ENCODE data around the gene FBXL17. TPM values are rescaled to one million over a fixed set of nuclear protein-coding genes. Genes with fewer than 3 reads are reported as not detected.
A peak's percentile ranks its signal among the peaks of the same experiment; 100 is the strongest.

Gene FBXL17
- total RNA-seq, 1 donor from 2014 or later, result 34.1 TPM

DNA sequence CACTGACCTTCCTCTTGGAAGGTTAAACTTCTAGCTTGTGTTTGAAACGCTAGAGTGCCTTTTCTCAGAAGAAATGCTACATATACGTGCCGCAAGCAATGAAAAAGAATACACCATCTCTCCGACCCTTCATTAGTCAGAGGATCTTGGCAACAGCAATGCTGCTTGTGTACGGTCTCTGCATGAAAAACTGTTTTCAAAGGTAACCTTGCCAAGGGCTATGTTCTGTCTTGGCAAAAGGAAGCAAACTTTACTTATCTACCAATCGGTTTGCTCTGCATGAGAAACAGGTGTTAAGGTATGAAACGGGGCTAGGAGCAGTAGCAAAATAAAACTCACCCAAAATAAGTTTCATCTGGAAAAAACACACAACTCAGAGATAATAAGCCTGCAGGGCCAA, 297.8 kb downstream of the FBXL17 start:
- DNase-seq, result peak; percentile 22

GRCh38 chr5:108083232-108083631, 298.7 kb downstream of the FBXL17 start:
- no peak for DNase-seq

DNA sequence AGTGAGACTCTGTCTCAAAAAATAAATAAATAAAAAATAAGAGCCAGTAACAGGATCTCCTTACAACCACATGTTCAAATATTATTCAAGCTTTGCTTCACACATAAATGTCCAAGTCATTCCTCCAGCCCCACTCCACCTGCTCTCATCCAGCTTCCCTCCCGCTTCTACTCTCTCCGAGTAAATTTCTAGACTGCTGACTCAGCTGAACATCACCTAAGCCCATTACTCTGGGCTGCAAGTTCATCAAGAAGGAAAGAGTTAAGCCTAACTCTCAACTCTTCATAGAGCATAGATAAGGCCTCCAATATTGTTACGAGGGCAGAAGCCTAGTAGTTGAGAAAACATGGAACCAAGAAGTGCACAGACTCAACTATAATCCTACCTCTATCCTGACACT, 300.2 kb downstream of the FBXL17 start:
- no peak for DNase-seq

- DNase-seq, result no peak
Observed at GRCh38 chr5:108079753-108080152, 302.1 kb downstream of the FBXL17 start.

GRCh38 chr5:108078882-108079281, 303.0 kb downstream of the FBXL17 start:
- DNase-seq, result no peak

GRCh38 chr5:108078345-108078744, 303.6 kb downstream of the FBXL17 start:
- DNase-seq, result no peak

- no peak for DNase-seq
Observed at GRCh38 chr5:108074626-108075025, 307.3 kb downstream of the FBXL17 start.

DNA sequence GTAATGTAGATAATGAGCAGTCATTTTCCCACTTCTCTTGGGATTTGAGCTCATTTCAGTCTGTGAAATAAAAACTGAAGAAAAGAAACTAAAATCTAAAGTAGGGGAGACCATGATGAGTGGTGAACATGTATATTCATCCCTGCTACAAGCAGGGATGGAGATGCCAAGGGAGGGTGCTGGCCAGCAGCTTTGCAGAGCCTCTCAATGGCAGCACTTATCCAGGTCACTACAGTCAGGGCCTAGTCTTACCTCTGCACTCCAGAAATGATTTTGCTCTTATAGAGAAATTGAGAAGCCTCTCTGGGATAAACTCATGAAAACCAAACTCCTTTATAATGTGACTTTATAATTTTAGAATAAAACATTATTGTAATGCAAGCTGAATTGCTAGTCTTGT, 317.6 kb downstream of the FBXL17 start:
- no peak for DNase-seq

- no peak for DNase-seq
Observed at GRCh38 chr5:108061941-108062340, 320.0 kb downstream of the FBXL17 start.

DNA sequence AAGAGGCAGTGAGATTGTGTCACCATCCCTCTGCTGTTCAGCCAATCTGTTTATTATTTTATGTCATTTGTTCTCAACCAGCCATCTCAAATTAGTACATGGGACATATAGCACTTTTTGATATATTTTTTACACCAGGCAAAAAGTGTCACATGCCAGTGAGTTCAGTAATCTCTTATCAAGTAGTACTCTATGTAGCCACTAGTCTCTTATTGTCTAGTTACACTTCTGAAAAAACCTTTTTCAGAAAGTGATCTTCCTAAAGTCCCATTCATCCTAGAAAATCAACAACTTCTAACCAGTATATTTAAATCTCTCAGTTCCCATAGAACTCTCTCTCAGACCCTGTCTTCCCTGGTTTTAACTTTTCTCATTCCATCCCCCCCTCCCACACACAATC, 321.6 kb downstream of the FBXL17 start:
- no peak for DNase-seq

DNA sequence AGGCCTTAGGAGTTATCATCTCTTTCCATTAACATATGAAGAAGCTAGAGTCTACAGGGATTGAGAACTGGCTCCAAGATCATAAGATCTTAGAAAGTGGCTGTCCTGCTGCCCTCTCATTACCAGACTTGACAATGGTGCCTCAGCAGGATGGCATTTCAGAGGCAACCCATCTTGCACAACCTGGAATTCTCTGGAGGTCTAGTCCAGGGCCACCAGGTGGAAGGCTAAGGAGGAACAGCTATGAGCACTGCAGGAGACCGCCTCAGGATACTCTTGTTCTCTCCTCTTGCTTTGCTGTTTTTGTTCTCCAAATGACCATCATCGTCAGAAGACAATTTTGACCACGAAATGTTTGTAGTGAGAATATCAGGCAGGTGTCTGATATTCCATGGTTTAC, 322.6 kb downstream of the FBXL17 start:
- no peak for DNase-seq

- no peak for DNase-seq
Observed at GRCh38 chr5:108054349-108054748, 327.5 kb downstream of the FBXL17 start.

DNA sequence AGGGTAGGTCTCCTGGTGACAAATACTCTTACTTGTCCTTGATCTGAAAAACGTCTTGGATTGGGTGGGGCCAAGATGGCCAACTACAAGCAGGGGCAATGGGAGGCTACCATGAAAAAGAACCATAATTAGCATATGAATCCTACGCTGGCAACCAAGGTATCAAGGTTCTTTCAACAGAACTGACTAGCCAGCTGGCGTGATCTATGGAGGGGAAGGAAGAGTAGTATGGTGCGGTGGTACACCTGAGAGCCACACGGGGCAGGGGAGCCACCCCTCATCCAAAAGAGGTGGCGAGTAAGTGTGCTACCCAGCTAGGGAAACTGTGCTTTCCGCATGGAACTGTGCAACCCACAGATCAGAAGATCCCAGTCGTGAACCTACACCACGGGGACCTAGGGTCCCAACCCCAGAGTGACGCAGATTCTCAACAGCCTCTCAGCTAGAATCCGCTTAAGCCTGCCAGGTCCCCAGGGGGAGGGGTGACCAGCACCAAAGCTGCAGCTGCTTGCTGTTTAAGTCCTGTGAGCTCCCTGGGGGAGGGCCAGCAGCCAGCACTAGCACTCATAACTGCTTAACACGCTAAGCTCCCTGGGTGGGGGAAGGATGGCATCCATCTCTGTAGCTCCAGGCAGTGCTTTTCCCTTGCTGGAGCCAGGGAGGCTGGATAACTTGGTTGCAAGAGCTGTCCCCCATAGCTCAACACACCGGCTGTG, 334.8 kb downstream of the FBXL17 start:
- no peak for DNase-seq

GRCh38 chr5:108036482-108036881, 345.4 kb downstream of the FBXL17 start:
- DNase-seq, result no peak

- no peak for DNase-seq
Observed at GRCh38 chr5:108028883-108029282, 353.0 kb downstream of the FBXL17 start.

DNA sequence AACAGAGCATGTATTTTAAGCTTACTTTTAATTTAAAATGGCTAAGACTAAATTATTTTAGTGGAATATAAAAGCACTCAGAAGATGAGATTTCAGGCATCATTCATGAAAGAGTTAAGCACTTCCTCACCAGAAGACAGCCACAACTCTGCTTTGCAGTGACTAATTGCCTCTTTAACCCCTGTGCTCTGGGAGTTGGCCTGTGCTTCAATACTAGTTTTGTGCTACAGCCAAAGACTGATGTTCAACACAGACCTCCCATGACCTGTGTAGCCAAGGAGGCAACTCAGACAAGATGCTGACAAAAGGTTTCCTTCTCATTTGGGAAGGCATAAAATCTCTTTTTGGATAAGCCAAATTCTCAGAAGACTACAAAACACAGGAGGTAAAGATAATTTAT, 353.5 kb downstream of the FBXL17 start:
- DNase-seq, result no peak

- DNase-seq, result no peak
Observed at GRCh38 chr5:108025957-108026356, 355.9 kb downstream of the FBXL17 start.

- no peak for DNase-seq
Observed at GRCh38 chr5:108024986-108025385, 356.9 kb downstream of the FBXL17 start.

DNA sequence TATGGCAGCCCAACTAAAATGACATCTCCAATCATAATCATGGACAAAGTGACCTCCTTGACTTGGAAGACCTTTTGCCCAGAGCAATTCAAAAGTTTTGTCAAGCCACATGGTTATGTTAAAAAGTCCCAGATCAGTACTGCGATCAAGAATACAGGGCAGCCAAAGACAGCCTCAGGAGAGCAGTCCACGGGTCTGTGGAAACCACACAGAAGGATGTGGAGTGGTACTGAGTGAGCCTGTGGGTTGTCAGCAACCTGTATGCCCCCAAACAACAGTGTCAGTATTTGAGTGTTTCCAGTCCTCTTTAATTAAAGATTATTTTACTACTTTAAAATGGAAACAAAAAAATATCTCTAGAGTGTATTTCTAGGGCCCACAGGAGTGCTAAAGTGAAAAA, 365.8 kb downstream of the FBXL17 start:
- no peak for DNase-seq

DNA sequence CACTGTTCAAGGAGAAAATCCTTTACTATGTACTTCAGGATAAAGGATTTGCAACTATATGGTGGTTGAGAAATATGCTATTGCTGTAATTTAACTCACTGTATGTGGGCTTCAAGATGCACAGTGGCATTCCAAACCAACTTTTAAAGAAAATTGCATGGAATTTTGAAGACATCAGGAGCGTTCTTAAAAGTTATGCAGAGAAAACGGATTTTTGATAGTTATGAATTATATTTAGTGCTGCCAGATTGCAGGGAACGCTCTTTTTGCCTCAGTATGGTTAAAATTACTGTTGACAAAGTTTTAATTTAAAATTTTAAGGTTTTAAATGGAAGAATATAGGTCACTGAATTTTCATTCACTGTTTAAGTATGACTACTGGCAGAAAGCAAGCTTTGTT, 375.1 kb downstream of the FBXL17 start:
- no peak for DNase-seq

DNA sequence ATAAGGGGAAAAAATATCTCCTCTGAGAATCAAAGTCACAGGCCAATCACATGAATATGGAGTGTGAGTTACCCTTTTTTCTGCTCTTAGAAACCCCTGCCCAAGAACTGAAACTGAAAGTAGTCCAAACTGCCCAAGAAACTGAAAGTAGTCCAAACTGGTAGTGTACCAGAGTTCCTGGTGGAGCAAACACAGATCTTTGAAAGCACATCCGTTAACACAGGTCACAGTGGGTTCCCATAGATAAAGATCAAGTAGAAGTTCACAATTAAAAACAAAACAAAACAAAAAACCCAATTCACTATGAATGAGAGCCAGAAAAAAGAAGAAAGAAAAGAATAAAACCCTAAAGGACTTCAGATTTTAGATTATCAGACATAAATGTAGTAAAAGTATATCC, 378.7 kb downstream of the FBXL17 start:
- peak; percentile 5 for DNase-seq

- DNase-seq, result no peak
Observed at GRCh38 chr5:108001222-108001621, 380.7 kb downstream of the FBXL17 start.

DNA sequence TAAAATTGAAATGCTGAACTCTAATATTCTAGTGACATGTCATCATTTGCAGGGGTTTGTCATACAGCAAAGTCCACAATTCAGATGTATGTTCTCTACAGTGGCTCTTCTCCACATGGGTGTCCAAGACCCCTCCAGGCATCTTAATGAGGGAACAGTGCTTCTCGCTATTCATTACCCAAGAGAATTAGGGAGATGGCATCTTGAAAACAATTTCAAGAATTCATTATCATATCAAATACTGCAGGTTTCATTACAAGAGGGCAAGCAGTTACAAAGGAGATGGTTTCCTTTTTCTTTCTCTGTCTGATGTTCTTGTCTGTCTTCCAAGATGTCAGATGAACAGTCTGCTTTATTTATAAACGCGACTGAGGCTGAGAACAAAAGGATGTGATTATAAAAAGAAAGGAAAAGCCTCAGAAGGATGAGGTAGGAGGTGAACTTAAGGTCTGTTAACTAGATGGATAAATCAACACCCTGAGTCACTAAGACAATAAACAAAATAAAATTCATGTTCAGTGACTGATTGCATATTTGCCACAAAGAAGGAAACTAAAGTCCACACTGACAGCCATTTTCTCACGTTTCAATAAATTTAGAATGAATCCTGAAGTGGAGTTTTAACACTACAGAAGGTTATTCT, 384.4 kb downstream of the FBXL17 start:
- DNase-seq, result no peak

DNA sequence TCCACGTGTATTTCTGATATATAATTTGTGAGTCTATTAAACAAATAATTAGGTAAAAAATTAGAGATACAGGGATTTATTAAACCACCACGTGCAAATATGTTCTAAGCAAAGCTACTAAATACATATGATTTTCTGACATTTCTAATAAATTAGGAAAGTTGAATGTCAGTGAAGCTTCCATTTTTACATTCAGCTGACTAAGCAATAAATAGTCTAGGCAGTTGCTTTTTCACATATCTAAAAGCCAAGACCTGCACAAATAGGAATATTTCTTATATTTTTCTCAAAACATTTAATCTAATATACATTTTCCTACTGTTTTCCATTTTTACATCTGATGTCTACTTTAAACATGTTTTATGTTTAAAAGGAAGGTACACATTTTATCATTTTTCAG, 388.6 kb downstream of the FBXL17 start:
- no peak for DNase-seq

Data from tongue (tissue), 2 donors.